Progenitor cell of endocrine pancreas (in vitro differentiated cells): ENCODE data around the gene EPG5. TPM values are rescaled to one million over a fixed set of nuclear protein-coding genes. Genes with fewer than 3 reads are reported as not detected.
"Not testable (repeated sequence)": the region's sequence is repeated elsewhere in the genome, so short reads cannot be mapped to it uniquely, and the experiment has no call there.

Source experiments
- DNase-seq: peaks from one replicate; pipeline ENCODE4 v3.0.0; 2021; ENCODE audit warnings: low spot score; ENCODE audit not compliant: unreplicated experiment
- H3K27ac Mint-ChIP-seq: 2 replicates; pipeline ENCODE4 v1.8.0; 2021; ENCODE audit warnings: mild to moderate bottlenecking, moderate library complexity, mixed read lengths
- H3K27me3 Mint-ChIP-seq: 2 replicates; pipeline ENCODE4 v1.8.0; 2021; ENCODE audit warnings: mixed read lengths
- H3K36me3 Mint-ChIP-seq: 2 replicates; pipeline ENCODE4 v1.8.0; 2022; ENCODE audit warnings: mixed read lengths; ENCODE audit not compliant: insufficient read depth
- H3K4me1 Mint-ChIP-seq: 2 replicates; pipeline ENCODE4 v1.8.0; 2021; ENCODE audit warnings: low read depth, mixed read lengths
- H3K4me3 Mint-ChIP-seq: 2 replicates; pipeline ENCODE4 v1.8.0; 2021; ENCODE audit warnings: low read depth, mild to moderate bottlenecking, moderate library complexity, mixed read lengths
- H3K9me3 Mint-ChIP-seq: 2 replicates; pipeline ENCODE4 v1.8.0; 2021; ENCODE audit warnings: low read depth, mixed read lengths
- total RNA-seq: library from RNA; stranded (reverse); gene quantifications from 2 replicates; pipeline ENCODE4 v1.2.1, GENCODE V29; 2021
- TF ChIP-seq, protein P1 (sequence below): fragments of 200-600 bp; sonication (generic); IDR thresholded peaks from one replicate; pipeline ENCODE4 v1.5.0; 2021; ENCODE audit warnings: antibody characterized with exemption, mild to moderate bottlenecking; ENCODE audit not compliant: unreplicated experiment

Gene EPG5
- total RNA-seq, 1 donor from 2014 or later, result 35.3 TPM

DNA sequence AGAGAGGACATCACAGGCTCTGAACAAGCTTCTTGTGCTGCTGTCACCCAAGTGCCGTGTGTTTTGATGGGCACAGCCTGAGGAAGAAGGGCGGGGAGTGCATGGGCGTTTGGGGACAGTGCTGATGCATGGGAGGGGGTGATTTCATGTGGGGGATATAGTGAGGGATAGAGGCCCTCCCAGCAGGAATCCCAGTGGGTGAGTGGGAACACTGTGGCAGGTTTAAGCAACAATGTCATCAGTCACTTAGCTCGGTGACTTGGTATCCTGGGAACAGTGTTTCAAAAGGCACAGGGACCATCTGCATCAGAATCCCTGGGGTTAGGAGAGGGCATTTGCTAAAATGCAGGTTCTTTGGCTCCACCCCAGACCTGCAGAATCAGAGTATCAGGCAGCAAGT is 141.0 kb downstream of the EPG5 start:
- no peak for DNase-seq
- peaks cover 22% of the 10 kb centered on the region for H3K4me1 Mint-ChIP-seq
- no peaks in the 10 kb centered on the region for H3K9me3 Mint-ChIP-seq
- no peak overlapping the region for H3K4me3 Mint-ChIP-seq
- no peak overlapping the region for H3K27ac Mint-ChIP-seq
- TF ChIP-seq, protein P1, sequence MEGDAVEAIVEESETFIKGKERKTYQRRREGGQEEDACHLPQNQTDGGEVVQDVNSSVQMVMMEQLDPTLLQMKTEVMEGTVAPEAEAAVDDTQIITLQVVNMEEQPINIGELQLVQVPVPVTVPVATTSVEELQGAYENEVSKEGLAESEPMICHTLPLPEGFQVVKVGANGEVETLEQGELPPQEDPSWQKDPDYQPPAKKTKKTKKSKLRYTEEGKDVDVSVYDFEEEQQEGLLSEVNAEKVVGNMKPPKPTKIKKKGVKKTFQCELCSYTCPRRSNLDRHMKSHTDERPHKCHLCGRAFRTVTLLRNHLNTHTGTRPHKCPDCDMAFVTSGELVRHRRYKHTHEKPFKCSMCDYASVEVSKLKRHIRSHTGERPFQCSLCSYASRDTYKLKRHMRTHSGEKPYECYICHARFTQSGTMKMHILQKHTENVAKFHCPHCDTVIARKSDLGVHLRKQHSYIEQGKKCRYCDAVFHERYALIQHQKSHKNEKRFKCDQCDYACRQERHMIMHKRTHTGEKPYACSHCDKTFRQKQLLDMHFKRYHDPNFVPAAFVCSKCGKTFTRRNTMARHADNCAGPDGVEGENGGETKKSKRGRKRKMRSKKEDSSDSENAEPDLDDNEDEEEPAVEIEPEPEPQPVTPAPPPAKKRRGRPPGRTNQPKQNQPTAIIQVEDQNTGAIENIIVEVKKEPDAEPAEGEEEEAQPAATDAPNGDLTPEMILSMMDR, result no peak
- no peaks in the 10 kb centered on the region for H3K27me3 Mint-ChIP-seq
- H3K36me3 Mint-ChIP-seq, result no peaks in the 10 kb centered on the region

DNA sequence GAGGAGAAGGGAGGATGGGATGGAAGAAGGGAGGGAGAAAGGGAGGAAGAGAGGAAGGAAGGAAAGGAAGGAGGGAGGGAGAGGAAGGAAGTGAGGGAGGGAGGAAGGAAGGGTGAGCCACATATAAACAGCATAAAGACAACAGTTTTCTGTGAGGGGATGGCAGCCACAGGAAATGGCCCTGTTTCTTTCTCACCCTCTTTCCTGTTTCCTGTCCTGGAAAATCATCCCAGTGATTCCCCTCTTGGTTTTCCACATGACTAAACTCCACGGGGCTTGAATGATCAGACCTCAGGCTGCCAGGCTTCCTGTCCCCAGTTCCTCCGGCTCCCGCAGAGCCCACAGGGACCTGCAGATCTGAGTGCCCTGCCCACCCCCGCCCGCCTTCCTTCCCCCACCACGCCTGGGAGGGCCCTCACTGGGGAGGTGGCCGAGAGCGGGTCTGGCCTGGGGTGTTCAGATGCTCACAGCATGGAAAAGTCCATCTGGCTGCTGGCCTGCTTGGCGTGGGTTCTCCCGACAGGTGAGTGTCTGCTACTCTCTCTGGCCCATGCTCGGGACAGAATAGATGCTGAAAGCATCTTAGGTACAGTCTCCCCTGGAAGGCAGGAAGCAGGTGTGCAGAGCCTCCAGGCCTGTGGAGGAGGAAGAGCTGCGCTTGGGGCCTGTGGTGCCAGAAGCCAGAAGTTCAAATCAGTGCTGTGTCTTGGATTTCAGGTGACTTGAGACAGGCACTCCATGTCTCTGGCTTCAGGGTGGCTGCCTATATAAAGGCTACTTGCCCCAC is 141.7 kb downstream of the EPG5 start, which contains the start of gene SIGLEC15:
Gene SIGLEC15, plus strand, starts transcription at position 418 of the 787 bp plus-strand sequence. Its CDS starts 54 bp downstream, at position 472.
- no peaks in the 10 kb centered on the region for H3K36me3 Mint-ChIP-seq
- no peaks in the 10 kb centered on the region for H3K9me3 Mint-ChIP-seq
- no peak within 1 kb of the TSS for H3K4me3 Mint-ChIP-seq
- no peaks in the 10 kb centered on the region for H3K27me3 Mint-ChIP-seq
- TF ChIP-seq, protein P1, result no peak
- H3K4me1 Mint-ChIP-seq, result peaks cover 25% of the 10 kb centered on the region
- DNase-seq, result no peak
- H3K27ac Mint-ChIP-seq, result peak within 1 kb of the TSS; percentile 72

DNA sequence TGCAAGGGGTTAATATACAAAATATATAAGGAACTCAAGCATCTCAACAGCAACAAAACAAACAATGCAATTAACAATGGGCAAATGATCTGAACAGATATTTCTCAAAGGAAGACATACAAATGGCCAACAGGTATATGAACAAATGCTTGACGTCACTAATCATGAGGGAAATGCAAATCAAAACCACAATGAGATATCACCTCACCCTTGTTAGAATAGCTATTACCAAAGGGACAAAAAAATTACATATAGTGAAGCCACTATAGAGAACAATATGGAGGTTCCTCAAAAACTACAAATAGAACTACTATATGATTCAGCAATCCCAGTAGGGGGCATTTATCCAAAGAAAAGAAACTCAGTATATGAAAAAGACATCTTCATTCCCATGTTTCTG is 145.4 kb downstream of the EPG5 start:
- no peak for DNase-seq
- Mint-ChIP-seq H3K4me3 (no peak overlapping the region), H3K36me3 (no peaks in the 10 kb centered on the region), H3K27me3 (no peaks in the 10 kb centered on the region), H3K27ac (no peak overlapping the region), H3K9me3 (peaks cover 7% of the 10 kb centered on the region), H3K4me1 (peaks cover 5% of the 10 kb centered on the region)
- TF ChIP-seq, protein P1, result no peak

DNA sequence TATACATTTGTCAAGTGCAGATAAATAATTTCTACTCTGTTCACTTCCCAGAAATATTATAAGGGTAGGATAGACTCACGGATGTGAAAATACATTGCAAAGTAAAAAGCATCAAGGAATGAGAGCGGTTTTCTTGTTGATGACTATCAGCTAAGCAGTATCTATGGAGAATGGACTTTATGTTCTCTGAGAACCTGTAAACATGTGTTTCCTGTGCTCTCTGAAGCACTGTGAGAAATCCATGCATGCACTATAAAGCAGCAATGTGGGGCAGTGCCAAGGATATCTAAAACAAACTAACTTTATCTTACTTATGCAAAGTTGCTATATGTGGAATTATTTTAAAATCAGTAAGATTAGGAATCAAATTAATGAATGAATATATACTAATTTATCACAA is 146.1 kb downstream of the EPG5 start:
- H3K27me3 Mint-ChIP-seq, result no peaks in the 10 kb centered on the region
- TF ChIP-seq, protein P1, result no peak
- no peak overlapping the region for H3K27ac Mint-ChIP-seq
- peaks cover 5% of the 10 kb centered on the region for H3K4me1 Mint-ChIP-seq
- H3K36me3 Mint-ChIP-seq, result no peaks in the 10 kb centered on the region
- H3K9me3 Mint-ChIP-seq, result peaks cover 8% of the 10 kb centered on the region
- H3K4me3 Mint-ChIP-seq, result no peak overlapping the region
- no peak for DNase-seq

DNA sequence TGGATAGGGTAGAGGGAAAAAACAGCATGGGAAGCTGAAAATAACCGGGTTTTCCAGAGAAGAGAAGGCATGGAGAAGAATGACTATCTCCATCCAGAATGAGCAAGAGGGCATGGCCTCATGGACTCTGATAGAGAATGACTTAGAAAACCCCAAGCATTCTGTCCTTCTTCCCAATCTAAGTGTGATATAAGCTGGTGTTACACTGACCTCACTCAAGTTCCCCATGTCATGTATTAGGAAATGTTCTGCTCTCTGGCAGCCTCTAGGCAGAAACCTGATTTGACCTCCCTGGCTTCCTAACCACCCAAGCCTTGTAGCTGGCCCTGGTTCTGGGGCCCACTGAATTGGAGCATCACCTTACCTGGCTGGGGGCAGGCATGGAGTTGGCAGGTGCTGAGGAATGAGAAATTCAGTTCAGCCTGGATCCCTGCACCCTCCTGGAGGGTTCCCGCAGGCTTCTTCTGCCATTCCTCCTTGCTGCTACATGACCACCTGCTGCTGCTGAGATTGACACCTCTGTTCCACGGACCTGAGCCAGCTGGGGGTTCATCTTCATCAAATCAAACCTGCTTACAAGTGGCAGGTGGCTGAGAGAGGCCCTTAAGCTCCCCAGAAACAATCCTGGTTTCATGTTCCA is 146.9 kb downstream of the EPG5 start:
- H3K27ac Mint-ChIP-seq, result peak overlapping the region; percentile 58
- no peaks in the 10 kb centered on the region for H3K27me3 Mint-ChIP-seq
- DNase-seq, result no peak
- no peaks in the 10 kb centered on the region for H3K36me3 Mint-ChIP-seq
- H3K4me3 Mint-ChIP-seq, result no peak overlapping the region
- TF ChIP-seq, protein P1, result no peak
- H3K4me1 Mint-ChIP-seq, result peaks cover 3% of the 10 kb centered on the region
- peaks cover 8% of the 10 kb centered on the region for H3K9me3 Mint-ChIP-seq

DNA sequence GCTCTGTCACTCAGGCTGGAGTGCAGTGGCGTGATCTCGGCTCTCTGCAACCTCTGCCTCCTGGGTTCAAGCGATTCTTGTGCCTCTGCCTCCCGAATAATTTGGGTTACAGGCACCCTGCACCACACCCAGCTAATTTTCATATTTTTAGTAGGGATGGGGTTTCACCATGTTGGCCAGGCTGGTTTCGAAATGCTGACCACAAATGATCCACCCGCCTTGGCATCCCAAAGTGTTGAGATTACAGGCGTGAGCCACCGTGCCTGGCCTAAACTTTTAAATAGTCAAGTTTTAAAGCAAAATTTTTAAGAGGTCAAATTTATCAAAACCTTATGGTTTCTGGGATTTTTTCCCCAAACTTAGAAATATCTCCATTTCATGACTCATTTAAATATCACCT is 148.4 kb downstream of the EPG5 start:
- H3K9me3 Mint-ChIP-seq, H3K27me3 Mint-ChIP-seq, H3K4me1 Mint-ChIP-seq, H3K36me3 Mint-ChIP-seq, H3K4me3 Mint-ChIP-seq, H3K27ac Mint-ChIP-seq, DNase-seq: not testable (repeated sequence)
